GM21381 (cell line): ENCODE measurements around the gene SLC2A13.
"Not testable (repeated sequence)": the region's sequence is repeated elsewhere in the genome, so short reads cannot be mapped to it uniquely, and the experiment has no call there.

ENCODE experiments used
- ATAC-seq: cut with Tn5 transposase; IDR thresholded peaks from one replicate; pipeline ENCODE4 v1.9.1; 2021; ENCODE audit warnings: mild to moderate bottlenecking, moderate library complexity; ENCODE audit not compliant: unreplicated experiment

Gene SLC2A13

DNA sequence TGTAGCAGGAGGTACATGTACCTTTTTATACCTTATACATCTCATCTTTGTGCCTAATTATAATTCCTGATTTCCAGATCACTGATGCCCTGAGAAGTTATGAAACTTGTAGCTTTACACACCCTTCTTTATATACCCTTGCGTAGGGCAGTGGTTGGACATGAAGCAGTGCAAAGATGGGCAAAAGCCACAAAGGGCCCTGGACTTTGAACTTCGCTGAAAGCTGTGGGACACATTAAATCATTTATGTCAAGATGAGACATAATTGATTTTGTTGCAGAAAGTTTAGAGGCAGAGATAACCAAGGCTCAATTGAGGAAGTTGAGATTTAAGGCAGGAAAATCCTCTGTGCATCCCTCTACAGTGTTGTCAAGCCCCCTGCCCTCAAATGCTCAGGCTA is 170.0 kb downstream of the SLC2A13 start:
- ATAC-seq, result no peak

DNA sequence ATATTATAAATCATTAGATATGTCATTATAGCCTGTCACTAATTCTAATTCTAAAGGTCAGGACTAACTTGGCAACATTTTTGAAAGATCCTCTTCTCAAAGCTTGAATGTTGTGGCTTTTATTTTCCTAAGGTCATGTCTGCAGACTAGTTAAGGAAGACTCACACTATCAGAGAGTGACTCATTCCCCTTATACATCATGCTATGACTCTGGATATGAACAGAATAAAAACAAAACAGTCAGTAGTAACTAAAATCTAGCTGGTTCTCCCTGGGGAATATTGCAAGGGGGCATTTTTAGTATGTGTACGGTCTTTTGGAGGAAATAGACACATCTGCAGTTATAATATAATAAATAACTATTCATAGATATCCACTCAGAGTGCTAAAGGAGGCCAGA is 170.6 kb downstream of the SLC2A13 start:
- ATAC-seq, result no peak

DNA sequence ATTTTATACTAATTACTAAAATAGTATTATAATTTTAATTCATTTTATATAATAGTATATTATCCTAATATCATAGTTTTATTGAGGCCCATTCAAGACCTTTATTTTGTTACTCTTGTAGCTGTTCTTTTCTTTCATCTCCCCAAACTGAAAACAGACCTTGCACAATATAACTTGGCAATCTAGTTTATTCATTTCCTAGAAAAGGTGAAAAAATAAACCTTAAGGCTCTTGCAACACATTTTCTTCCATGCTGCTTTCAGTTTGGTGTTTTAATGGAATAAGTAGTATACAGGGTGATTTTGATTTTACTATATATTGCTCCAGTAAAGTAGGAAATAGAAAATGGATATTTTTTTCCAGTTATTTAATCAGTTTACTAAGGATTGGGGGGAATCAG is 174.0 kb downstream of the SLC2A13 start:
- no peak for ATAC-seq

DNA sequence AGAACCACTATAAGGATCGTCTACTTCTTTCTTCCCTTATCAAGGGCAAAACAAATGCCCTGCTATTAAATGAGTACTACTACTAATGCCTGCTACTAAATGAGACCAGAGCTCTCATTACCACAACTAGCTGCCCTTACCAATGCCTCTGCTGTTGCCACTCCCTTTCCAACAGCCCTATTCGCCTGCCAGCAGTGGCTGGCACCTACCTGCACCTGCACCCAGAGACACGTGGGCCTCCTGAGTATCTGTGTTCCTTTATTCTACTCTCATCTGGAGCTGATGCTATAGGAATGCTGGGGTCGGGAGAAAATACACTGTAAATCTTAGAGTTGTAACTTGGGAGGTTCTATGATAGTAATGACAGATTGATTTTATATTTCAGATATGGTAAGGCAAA is 174.7 kb downstream of the SLC2A13 start:
- ATAC-seq, result no peak

DNA sequence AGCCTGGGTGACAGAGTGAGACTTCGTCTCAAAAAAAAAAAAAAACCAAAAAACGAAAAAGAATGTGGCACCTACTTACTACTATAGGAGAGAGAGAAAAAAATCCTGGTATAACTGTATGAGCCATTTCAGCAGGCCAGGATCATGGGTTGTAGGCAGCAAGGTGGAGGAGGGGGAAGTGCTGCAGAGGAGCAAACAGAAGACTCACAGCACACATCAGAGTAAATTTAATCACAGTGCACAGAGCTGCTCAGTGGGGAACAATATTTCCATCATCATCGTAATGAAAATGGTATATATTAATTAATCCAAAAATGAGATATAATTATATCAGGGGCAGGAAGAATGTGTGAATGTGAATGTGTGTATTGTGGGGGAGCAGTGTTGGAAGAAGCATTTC is 175.8 kb downstream of the SLC2A13 start:
- ATAC-seq, result no peak

DNA sequence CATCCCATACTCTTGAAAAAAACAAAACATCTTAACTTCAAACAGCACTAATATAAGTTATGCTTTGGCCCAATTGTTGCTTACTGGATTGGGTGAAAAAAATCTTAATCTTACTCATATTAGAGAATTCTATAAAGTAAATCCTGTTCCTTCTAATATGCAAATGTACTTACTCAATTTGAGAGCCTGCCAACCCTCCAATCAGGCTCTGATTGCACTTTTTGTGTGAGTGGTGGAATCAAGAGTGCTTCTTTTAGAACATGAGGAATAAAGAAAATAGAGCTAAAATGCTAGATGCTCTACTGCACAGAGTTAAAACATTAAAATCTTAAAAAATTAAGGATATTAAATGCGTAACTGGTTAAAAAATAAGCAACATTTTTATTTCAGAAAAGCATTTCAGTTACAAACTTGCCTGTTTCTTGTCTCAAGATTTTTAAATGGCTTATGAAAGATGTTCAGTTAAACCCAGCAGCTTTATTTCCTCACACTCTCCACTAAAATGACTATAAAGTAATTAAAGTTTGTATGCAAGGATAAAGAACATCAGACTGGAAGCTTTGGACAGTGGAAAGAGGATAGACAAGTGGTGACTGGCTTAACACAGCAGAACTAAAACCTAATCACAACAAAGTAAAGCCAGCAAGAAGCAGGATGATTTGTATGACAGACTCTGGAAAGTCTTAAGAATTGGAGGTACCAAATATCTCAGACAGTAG is 177.5 kb downstream of the SLC2A13 start:
- ATAC-seq, result no peak

DNA sequence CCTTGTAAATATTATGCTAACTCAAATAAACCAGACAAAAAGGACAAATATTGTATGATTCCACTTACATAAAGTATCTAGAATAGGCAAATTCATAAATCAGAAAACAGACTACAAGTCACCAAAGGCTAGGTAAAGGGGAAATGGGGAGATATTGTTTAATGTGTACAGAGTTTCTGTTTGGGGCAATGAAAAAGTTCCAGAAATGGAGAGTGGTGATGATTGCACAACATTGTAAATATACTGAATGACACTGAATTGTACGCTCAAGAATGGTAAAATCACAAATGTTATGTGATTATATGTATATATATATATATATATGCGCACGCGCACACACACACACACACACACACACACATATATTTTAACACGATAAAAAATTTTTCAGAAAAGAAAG is 182.5 kb downstream of the SLC2A13 start:
- no peak for ATAC-seq

DNA sequence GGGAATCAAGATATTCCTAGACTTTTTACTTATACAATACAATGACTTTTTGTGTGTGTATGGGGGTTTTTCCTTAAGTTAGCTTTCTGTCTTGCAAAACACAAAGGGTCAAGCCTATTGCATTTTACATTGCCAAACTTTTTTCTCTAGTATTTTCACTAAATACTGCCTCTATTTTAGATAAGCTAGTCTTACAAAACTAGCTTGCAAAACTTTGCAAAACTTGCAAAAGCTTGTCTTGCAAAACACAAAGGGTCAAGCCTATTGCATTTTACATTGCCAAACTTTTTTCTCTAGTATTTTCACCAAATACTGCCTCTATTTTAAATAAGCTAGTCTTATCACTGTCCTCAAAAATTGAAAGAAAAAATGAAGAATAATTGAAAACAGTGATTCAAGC is 183.3 kb downstream of the SLC2A13 start:
- ATAC-seq, result not testable (repeated sequence)

DNA sequence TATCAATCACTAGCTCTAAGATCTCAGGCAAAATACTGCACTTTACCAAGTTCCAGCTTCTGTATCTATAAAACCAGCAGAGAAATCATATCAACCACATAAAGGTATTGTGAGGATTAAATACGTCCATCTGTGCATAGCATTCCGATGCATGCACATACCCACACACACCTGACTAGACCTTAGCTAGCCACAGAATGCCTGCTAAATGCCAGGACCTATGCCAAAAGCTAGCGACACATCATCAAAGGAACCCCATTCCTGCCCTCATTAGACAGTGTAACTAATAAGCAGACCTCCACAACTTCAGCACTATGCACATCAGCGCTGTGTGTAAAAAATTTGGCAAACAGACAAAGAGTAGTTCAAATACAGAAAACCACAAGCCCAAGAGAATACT is 185.2 kb downstream of the SLC2A13 start:
- ATAC-seq, result no peak

DNA sequence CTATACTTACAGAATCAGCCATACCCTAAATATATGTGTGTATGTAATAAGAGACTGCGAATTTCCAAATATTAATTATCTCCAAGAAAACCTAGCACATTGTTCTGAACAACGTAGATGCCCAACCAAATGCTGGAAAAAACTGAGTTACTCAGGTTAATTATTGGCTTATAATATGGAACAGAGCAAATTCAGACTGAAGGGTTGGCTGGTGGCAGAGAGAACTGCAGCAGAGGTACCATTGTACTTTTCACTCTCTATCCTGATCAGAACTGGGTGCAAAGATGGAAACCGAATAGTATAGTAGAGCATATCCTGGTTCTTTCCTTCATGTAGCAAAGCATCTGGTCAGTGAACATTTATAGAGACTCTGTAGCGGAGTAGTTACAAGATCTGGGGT is 185.7 kb downstream of the SLC2A13 start:
- ATAC-seq, result no peak

DNA sequence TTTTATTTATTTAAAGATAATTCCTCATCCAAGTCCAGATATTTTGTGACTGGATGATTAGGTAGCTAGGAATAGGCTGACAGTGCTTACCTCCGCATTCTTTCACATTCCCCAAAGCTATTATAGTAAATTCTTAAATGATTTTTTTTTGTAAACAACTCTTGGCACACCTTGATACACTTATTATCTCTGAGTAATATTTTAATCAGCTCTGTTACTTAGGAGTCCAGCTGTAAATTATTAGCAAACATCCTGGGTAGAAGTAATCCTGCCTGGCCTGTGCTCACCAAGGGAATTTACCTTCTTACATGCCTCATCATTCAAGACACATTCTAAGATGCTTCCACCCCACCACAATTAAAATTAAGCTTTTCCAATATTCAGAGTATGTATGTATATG is 186.1 kb downstream of the SLC2A13 start:
- no peak for ATAC-seq

DNA sequence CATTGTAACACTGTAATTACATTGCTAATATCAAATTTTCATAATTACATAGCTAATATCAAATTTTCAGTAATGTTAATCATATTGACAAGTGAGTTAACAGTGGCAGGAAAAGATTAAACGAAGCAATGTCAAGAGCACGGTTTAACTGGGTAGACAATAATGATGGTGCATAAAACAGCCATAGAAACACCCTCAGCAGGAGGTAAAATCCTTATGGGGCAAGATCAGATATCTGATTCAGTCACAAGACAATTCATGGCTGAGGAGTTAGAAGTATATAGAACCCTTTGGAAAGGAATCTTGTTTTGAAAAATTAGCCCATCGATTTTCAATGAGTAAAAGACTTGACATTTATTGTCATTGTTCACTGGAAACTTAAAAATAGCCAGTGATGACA is 190.6 kb downstream of the SLC2A13 start:
- ATAC-seq, result no peak

DNA sequence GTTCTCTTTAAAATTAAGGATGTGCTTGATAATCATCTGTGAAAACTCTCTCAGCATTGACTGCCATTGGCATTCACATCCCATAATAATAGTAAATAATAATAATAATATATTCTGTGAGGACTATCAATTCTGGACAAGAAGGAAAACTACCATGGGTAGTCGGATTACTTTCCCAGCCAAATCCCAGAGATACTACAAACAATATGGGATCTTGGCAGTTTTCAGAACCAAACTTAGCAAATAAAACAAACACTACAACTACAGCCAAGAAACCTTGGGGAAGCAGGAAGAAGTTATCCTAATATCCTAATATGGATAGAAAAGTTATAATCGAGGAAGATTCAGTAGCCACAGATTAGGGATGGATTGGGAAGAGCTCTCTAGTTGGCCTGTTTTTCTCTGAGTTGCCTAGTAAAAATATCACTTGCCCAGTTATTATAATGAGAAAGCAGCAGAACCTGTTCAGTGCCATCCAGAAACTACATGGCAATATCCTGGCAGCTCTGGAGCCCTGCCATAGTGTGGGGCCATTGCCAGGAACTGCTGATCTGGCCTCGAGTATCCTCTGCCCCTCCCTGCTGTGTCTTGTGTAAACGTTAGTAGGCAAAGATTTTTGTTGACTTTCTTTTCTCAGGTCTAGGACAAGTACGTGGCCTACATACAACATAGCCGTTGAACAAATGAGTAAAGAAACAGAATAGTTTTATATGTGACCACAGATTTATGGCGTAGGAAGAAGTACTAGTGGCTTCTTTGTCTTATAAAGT is 193.5 kb downstream of the SLC2A13 start:
- ATAC-seq, result no peak

DNA sequence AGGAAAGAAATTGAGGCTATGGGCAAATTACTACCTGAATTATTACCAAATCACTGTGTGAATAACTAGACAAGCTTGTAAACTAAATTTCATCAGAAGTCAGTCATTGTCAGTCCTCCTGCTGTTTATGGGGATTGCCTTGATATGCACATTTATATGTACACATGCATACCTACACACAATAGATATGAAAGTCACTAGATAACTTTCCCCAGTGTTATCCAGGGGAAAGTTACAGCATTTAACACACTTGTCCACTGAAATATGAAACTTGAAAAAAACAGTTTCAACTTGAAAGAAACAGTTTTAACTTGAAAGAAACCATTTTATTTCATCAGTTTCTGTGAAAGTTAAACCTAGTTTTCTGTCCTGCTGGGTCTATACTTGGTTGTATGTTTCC is 199.6 kb downstream of the SLC2A13 start:
- no peak for ATAC-seq

DNA sequence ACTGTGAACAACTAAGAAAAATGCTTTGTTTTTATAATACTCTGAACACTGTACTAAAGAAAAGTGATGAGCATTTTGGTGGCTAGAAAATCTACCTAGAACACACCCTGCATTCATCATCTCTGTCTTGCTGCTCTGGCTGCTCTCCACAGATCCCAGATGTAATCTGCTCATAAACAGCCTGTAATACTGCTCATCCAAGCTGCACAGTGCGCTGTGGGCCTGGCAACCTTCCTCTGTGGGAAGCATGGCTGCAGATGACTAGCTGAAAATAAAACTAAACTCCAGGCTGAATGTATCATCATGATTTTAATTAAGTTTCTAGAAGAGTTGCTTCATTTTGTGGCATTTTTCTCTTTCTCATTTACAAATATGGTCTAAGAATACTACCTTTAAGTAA is 200.7 kb downstream of the SLC2A13 start:
- ATAC-seq, result no peak

DNA sequence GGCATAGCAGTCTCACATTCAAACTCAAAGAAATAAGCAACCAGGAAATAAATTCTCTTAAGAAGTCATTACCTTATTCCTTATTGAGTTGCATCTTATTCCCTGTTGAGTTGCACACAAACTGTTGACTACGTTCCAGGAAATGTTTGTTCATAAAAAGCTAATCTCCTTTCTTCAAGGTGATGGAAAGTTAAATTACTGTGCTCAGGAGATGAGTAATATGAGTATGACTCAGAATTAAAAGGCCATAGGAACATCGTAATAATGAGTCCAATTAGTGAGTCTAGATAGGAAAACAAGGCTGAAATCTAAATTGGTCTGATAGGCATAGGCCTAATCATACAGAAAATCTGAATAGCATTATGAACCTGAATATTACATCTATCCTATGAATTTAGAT is 203.1 kb downstream of the SLC2A13 start:
- ATAC-seq, result no peak

DNA sequence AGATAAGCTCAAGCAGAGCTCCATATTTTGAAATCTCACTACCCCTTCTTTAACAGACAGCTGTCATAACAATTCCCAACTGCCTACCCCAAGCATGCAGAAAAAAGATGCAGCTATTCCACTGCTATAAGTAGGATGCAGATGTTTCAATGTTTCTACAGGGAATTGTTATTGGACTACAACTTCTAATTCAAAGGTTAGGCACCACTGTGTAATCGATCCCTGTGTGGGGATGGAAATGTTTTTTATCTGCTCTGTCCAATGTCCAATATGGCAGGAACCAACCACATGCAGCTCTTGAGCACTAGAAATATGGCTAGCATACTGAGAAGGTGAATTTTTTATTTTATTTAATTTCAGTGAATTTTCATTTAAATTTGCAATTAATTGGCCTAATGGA is 208.6 kb downstream of the SLC2A13 start:
- no peak for ATAC-seq

DNA sequence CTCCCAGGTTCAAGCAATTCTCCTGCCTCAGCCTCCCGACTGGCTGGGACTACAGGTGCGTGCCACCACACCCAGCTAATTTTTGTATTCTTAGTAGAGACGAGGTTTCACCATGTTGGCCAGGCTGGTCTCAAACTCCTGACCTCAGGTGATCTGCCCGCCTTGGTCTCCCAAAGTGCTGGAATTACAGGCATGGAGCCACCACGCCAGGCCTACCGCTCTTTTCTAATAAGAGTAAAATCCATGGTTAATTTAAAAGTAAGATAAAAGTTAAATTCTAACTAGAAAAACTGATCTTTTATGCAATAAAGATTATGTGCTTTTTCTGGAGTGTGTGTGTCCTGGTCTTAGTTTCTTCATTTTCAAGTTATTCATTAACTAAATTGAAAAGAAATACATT is 212.5 kb downstream of the SLC2A13 start:
- ATAC-seq, result not testable (repeated sequence)

DNA sequence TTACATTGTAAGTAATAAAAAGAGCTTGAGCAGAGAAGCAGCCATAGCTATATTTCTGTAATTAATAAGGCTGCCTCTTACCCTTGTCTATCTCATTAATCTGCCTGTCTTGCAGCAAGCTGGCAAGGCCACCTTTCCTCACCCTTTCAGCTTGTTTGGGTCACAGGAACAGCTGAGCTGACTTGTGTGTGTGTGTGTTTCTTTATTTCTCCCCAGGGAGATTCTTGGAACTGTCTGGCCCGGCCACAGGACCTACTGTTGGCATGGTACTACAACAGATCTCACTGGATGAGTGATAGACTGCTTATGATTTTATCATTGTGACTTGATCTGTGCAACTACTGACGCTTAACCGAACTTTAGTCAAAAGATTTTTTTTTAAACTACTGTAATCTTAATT is 213.7 kb downstream of the SLC2A13 start:
- no peak for ATAC-seq

DNA sequence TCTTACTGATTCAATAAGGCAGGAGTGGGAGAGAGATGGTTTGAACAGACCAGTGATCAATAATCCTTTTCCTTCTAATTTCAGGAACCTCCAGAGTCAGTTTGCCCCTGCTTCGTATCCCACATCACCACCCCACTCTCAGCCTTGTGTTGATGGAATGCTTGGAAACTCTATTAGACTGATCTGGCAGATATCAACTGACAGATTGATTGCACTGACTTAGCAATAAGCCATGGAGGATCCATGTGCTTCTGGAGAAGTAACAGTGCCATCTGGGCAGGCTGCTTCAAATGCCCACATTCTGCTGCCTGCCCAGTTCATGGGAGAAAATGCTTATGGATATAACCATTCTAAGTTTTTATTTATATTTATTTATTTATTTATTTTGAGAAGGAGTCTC is 218.0 kb downstream of the SLC2A13 start:
- ATAC-seq, result no peak

DNA sequence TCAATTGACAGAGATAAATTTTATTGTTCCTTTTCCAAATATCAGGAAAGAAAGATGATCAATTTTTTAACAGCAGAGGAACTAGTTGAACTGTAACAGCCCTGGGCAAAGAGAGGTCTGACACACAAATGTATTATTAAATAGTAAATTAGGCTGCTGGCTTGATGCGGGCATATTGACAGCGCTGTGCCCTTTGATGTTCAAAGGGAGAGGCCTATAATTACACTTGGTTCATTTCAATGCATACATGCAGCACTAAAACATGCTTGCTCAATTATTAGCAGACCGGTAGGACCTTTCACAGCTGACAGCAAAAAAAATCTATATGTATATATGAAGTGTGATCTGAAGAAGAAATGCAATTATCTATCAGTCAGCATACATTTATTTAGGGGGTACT is 219.8 kb downstream of the SLC2A13 start:
- ATAC-seq, result no peak

DNA sequence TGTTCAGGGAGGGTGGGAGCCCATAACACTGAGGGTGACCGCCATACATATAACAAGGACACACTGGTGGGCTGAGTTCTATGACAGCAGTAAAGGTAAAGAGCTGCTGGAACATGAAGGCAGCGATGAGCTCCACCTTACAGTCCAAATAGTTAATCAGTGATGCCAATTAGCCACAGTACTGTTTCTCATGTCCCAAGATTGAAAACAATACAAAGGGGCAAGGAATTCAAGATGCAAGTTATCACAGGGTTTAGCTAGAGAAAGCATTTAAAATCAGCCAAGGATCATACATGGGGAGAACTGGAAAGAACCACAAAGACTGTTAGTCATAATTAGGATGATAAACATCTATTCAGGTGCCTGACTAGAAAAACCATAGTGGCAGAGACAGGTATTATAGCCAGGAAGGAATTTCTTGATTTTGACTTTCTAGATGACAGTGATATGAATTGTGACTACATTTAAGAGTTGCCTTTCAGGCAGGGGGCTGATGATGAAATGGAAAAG is 221.2 kb downstream of the SLC2A13 start:
- ATAC-seq, result no peak
